Measurements from ENCODE around the gene AUTS2.

Gene AUTS2

DNA sequence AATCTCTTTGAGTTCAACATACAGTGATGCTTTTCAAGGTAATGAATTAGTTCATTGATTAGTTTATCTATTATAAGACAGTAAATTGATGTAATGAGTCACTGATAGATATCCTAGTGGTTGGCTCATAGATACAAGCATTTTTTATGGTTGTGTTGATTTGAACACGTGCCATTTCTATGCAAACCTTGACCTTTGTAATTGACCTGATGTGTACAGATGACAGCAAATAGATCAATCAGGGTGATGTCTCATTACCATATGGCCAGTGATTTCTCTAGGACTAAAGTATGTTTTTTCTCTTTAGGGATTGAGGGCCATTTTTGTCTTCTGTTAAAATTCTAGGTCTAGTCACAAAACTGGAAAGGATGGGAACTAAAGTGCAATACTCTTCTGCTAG lies 773.4 kb downstream of the AUTS2 start:
- DNase-seq = no peak

- DNase-seq = no peak
These were observed 774.7 kb downstream of the AUTS2 start for GRCh38 chr7:70372768-70373515.

DNA sequence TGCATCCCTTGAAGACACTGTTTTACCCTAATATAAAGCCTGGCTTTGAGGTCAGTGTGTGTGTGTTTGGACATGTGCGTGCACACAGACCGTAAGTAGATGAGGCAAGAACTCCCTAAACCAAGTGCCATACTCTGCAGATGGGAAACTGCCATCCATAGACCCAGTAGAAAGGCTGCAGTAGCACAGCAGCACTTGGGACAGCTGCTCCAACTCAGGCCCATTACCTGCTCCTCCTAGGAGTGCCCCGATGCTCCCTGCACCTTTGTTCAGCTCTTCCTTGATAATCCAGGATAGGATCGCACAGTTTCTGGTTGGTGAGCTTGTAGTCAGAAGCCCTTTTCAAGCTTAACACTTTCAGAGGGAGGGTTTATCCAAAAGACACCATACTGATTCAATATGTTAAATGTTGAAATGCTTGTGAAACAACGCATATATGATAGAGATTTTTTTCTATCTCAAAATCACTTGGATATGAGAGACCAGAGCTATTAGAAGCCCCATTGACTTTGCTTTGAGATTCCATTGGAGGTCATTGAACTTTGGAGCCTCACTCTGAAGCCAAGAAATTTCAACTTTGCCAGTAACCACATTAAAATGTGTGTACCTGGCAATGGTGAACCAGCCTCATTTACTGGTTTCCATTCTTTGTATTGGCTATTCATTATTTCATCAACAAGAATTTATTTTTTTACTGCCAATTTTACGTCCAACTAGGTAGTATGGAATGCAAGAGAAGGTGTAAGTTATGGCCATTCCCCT lies 776.7 kb downstream of the AUTS2 start:
- DNase-seq = no peak

DNA sequence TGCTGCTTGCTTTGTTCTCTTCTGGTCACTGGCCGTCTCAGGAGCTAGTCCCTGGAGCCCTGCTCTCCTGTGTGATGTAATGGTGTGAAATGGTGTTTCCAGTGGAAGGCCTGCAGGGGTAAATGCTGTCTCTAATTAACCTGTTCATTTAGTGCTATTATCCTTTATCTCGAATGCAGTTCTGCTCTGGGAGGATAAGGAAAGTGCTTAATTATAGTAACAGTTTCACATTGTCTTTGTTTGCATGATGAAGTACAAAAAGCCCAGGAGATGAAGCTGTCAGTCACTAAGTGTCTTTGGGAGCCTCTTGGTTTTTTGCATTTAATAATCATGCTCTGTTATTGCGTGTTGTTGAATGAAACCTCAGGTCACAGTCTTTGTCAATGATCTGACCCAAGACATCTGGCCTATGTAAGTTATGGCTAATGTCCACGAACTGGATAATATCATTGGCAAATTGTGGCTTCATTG lies 778.3 kb downstream of the AUTS2 start:
- no peak for DNase-seq

DNA sequence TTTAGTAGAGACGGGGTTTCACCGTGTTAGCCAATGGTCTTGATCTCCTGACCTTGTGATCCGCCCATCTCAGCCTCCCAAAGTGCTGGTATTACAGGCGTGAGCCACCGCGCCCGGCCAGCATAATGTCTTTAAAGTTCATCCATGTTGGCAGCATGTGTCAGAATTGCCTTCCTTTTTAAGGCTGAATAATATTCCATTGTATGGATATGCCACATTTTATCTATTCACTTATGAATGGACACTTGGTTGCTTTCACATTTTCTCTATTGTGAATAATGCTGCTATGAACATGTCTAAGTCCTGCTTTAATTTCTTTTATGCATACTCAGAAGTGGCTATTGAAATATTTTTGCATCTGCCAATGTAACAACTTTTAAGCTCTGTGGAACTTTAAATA lies 779.7 kb downstream of the AUTS2 start:
- DNase-seq = no peak

GRCh38 chr7:70379210-70379609 lies 780.9 kb downstream of the AUTS2 start:
- no peak for DNase-seq

DNA sequence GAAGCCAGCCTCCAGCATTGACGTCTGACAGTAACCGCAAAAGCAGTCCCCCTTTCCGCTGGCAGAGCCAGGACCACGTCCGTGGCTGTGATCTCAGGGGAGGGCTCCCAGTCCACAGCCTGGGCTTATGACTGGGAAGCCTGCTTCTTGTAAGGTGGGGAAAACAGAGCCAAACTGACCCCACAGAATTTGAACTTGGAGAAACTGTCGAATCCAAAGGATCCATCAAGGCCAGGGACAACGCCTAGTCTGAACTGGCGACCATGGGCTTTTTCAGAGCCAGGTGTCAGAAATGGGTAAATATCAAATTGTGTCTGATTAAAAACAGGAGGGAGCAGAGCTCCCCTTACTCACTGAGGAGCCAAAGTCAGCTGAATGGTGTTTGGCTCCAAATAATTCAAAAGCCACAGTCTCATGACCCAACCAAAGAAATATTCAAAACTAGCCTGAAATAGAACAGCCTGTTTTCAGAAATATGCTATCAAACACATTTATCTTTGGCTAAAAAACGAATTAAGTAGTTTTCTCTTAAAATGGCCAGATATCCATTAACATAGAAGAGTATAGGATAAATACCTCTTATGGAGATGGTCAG lies 782.2 kb downstream of the AUTS2 start:
- DNase-seq = no peak

DNA sequence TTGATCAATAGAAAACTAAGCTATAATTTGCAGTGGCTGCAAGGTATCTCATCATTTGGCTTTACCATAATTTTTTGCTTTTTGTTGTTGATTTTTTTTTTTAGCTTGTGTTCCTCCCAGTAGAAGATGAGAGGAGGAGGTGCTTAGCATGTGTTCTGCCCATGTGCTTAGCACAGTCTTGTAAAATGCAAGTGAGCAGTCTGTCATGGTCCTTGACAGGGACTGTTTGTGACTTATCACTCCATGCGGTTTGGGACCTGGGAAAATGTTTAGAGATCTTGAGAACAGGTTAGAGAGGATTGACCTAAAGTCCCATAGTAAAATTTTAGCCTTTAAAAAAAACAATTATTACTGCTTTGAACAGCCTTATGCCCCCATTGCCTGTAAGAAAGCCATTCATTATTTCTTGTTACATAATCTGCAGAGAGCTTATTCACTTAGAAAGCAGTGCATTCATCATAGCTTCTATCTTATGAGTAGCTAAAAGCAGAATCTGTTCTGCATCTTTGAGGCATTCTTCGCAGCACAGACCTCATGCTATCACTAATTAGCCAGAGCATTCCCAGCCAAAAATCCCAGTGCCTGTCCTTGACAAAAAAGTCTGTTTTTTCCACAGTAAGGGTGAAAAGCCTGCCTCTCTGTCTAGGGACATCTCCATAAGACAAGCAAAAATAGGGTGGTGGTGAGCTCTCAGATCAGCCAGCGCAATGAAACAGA lies 784.9 kb downstream of the AUTS2 start:
- no peak for DNase-seq

GRCh38 chr7:70384024-70384423 lies 785.7 kb downstream of the AUTS2 start:
- DNase-seq = no peak

DNA sequence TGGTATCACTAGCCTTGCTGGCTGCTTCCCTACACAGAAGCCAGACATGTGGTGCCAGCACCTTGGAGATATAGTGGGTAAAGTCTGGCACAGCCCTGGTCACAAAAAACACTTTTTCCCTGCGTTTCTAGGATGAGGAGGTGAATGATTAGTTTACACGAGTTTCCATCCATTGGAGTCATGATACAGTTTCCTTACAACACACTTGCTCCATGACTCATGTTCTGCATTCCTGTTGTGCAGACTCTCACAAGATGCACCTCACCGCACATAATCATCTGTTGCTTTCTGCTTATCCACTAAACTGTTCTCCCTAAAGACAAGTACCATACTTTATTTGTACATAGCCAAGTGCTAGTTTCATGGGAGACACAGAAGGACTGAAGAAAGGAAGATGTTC lies 786.6 kb downstream of the AUTS2 start:
- no peak for DNase-seq

DNA sequence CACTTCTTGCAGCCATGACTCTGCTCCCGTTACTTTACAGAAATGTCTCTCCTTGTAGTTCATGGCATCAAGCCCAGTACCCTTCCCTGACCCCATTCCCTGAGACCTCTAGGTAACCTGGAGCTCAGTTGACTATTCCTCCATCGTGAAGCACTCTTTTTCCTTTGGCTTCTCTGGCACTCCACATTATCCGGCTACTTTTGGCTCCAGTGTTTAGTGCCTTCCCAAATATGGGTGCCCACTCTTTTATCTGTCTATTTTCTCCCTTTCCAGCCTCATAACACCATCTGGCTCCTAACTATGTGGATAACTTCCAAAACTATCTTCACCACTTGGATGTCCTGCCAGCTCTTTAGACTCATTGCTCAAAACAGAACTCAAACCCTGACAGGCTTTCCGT lies 788.9 kb downstream of the AUTS2 start:
- no peak for DNase-seq

DNA sequence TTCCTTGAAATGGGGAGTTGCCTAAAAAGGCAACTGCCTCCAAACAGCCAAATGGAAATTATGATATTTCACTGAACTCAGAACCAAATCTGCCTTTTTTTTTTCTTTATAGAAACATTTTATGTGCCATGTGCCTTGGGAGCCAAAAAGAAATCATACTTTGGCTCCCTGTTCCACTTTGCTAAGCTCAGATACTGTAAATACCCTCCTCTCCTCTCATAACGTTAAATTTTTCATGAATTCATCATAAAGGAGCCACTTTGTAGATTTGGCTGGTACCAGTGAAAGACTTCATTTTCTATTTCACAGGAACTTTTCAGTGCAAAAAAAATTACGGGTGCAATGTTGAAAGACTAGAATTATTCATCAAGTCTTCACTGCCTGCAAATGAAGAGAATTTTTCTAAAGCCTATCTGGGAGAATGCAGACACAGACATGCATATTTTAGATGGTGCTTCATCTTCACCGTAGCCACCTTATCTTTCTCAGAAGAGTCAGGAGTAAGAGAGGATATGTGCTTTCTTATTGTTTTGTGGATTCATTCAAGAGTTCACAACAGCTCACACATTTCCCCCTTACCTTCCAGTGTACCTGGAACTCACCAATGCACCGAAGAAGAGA lies 791.4 kb downstream of the AUTS2 start:
- DNase-seq = no peak

DNA sequence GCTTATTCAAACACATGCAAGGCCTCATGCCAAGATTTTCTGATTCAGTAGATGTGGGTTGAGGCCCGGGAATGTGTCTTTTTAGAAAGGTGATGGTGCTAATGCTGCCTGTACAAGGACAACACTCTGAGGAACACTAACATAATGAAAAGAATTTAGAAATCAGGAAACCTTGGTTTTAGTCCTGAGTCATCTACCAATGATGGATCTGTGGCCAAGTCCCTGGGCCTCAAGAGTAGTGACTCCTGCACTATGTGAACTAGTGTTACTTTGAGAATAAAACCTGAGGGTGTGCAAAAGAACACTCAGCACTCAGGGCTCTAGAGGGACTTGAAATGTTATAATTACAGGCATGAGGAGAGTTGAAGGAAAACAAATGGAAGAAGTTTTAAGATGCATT lies 792.0 kb downstream of the AUTS2 start:
- no peak for DNase-seq

DNA sequence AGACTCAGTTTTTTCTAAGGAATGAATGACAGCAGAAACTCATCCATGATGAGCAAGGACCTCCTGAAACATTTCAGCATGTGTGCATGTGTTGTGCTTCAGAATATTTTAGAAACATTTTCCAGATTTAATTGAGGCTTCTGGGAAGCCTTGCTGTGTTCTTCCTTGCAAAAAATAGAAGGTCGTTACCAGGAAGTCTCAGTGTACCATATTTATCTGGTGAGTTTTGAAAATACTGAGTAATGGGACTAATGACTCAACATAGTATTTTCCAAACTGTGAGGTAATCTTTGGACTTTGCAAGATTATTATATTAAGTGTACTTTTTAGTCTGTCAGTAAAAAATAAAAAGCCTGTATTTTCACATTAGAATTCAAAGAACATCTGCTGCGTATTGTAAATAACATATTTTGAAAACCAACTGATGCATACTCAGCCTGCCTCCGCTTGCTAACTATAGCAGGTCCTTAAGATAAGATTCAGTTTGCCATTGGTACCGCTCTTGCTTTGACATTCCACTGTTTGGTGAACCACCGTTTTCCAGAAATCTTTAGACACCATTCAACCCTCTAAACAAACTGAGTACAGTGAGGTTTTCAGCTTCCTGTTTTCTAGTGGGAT lies 794.1 kb downstream of the AUTS2 start:
- no peak for DNase-seq

- no peak for DNase-seq
These were observed 794.7 kb downstream of the AUTS2 start for GRCh38 chr7:70392877-70393435.

GRCh38 chr7:70393956-70394355 lies 795.7 kb downstream of the AUTS2 start:
- DNase-seq = no peak

DNA sequence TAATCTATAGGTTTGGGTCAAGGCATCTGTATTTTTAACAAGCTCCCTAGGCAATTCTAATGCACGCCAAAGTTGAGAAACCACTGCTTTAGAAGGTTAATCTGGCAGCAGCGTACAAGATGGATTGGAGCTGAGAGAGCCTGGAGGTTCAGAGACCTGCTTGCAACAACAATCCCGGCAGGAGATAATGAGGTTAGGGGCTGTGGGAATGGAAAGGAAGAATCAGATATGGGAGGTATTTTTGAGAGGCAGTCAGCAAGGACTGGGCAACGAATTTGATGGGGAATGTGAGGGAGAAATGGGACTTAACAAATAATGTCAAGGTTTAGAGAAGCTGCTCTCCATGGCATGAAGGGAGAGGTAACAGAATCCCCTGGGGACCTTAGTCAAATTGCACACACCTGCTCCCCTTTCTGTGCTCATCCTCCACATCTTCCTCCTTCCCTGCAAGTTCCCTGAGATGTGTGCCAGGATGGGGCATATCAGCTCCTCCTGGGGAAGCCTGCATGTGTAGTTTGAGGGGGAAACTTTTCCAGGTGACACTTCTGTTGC lies 802.6 kb downstream of the AUTS2 start:
- DNase-seq = peak; percentile 26 to 63

GRCh38 chr7:70402069-70402468 lies 803.8 kb downstream of the AUTS2 start:
- DNase-seq = no peak

- DNase-seq = no peak
These were observed 807.0 kb downstream of the AUTS2 start for GRCh38 chr7:70405241-70405640.

GRCh38 chr7:70406186-70406949 lies 808.1 kb downstream of the AUTS2 start:
- DNase-seq = no peak

DNA sequence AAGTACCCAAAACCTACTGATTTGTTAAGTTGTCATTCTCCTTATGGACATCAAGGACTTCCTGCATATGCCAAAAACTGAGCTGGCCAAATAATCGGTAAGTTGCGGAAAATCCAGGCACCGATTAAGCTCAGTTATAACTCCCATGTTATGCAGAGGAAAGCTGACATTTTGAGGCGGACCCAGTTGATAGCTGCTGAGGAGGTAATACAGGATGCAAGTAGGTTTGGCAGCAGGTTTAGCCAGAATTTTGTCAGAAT lies 808.6 kb downstream of the AUTS2 start:
- no peak for DNase-seq

All from NCI-H526 (cell line).